AG10803 (cell line): ENCODE data around the gene ERICH6B.

Experiments
- DNase-seq: peaks from one replicate; pipeline ENCODE4 v3.0.0; 2010; ENCODE audit warnings: low read depth
- H3K4me3 ChIP-seq: 2 replicates; pipeline ENCODE4 v1.5.1; 2011; ENCODE audit warnings: mild to moderate bottlenecking, low read length, control low read depth
- TF ChIP-seq, protein P1 (sequence below): conservative IDR thresholded peaks from 2 replicates; pipeline ENCODE4 v1.5.1; 2011; ENCODE audit warnings: mild to moderate bottlenecking, low read length, control low read depth, inconsistent platforms

Gene ERICH6B

DNA sequence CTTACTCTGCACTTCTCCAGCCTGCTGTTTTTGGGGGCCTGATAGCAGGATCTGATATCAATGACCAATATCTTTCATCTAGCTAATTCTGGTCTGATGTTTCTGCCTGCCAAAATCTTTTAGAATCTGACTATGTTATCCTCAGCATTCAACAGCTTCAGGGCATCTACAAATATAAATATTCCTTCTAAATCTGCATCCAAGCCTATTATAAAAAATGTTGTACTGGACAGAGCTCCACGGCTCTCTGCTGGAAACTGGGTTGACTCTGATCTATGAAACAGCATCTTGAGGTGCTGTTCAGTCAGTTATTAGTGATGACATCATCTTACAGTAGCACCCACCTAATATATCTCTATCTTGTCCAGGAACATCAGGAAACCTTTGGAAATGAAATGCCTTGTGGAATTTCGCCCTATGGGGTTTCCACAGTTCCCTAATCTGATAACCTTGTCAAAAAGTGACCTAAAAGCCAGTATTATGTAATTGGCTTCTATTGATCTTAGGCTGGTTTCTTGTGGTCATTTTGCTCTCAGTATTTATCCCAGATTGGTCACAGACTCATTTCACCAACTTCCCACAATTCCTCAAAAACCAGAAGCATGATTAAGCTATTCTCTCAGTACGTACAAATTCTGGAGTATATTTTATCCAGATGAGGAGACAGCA lies 33.0 kb downstream of the ERICH6B start:
- no peak overlapping the region for H3K4me3 ChIP-seq
- DNase-seq = no peak
- TF ChIP-seq, protein P1, sequence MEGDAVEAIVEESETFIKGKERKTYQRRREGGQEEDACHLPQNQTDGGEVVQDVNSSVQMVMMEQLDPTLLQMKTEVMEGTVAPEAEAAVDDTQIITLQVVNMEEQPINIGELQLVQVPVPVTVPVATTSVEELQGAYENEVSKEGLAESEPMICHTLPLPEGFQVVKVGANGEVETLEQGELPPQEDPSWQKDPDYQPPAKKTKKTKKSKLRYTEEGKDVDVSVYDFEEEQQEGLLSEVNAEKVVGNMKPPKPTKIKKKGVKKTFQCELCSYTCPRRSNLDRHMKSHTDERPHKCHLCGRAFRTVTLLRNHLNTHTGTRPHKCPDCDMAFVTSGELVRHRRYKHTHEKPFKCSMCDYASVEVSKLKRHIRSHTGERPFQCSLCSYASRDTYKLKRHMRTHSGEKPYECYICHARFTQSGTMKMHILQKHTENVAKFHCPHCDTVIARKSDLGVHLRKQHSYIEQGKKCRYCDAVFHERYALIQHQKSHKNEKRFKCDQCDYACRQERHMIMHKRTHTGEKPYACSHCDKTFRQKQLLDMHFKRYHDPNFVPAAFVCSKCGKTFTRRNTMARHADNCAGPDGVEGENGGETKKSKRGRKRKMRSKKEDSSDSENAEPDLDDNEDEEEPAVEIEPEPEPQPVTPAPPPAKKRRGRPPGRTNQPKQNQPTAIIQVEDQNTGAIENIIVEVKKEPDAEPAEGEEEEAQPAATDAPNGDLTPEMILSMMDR = no peak

DNA sequence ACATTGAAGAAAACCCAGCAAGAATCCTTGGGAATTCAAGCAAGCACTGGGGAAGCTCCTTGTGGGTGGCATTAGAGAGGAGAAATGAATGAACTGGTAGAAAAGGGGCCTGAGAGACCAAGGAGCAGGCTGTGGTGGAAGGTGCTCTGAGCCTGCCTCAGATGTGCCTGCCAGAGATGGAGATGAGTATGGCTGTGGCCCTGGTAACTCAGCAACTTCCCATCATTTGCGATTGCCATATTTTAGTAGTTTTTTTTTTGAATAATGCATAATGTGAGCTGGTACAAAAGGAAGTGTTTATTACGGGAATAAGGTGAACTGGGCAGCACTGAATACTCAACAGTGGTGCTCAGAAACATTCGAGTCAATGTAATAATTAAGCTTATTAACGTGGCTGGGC lies 39.1 kb downstream of the ERICH6B start:
- H3K4me3 ChIP-seq = no peak overlapping the region
- no peak for DNase-seq
- TF ChIP-seq, protein P1 = no peak

DNA sequence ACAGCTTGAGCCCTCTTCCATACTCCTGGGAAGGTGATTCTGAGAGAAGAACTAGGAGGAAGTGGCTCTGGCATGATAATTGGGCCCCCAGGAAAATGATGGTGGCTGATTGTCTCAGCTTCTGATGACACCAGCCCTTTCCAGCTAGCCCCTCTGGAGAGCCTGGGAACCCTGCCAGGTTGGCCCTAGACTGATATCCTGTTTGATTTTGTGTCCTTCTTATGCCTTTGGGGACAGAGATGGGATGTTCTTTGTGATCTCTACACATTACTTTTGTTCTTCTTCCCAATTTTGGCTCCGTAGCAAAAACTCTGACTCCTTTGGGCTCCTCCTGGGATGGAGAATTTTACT lies 39.7 kb downstream of the ERICH6B start:
- no peak for DNase-seq
- no peak overlapping the region for H3K4me3 ChIP-seq
- TF ChIP-seq, protein P1 = no peak

DNA sequence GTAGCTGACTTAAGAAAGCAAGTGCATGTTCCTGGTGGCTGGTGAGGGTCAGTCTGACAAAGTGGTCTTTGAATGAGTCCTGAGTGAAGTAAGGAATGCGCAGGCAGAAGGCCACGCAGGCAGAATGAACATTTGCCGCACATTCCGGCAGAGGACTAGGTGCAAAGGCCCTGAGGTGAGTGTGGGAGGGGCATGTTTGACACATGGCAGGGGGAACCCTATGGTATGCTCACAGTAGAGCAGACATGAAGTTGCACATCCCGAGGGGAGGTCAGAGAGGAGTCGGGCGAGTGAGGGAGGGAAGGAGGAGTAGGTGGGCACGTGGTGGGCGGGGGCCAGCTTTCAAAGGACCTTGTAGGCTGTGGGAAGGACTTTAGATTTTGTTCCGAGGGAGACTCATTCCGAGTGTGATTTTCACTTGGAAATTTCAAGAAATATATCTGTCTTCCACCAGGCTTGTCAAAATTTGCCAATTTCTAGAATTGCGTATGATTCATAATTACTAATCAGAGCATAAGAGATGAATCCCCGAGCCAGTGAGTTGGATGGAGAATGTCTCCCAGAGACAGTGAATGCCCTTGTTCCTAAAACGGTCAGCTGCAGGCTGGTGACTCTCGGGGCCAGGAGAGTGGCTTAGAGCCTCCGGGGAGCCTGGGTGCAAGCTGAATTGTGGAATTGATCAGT lies 40.3 kb downstream of the ERICH6B start:
- TF ChIP-seq, protein P1 = no peak
- H3K4me3 ChIP-seq = no peak overlapping the region
- no peak for DNase-seq

DNA sequence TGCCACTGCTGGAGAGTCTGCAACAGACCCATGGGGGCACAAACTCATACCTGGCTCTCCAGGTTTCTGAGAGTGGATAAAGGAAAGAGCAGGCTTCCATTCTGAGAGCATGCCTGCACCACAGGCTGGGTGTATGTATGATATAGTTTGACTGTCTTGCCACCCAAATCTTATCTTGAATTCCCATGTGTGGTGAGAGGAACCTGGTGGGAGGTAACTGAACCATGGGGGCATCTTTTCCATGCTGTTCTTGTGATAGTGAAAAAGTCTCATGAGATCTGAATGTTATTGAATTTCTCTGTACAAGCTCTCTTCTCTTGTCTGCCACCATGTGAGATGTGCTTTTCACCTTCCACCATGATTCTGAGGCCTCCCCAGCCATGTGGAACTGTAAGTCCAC lies 50.2 kb downstream of the ERICH6B start:
- no peak overlapping the region for H3K4me3 ChIP-seq
- TF ChIP-seq, protein P1 = no peak
- no peak for DNase-seq

DNA sequence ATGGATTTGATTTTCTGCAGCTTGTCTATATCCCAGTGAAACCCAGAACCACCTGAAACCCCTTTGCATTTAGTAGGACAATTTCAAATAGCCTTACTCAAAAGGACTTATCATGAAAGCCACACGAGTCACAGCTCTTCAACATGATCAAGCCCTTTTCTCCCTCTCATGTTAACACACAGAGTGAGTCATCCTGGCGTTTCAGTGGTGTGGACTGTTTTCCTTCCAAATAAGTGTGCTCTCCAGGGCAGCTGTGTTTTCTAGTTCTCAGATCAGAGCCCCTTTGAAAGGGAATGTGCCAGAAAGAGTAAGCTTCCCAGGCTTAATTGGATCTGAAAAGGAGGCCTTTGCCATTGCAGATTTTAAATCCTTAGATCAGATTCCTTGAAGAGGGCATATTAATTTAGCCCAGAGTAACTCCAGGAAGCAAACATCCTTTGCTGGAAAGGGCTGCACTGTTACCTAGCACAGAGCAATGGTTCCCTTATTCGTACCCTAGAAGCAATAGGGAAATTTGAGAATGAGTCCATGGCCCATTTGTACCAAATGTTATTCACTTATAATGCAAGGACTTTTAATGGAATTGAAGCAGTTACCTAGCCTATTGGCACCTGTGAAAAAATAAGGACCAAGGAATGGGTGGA lies 51.3 kb downstream of the ERICH6B start:
- no peak overlapping the region for H3K4me3 ChIP-seq
- TF ChIP-seq, protein P1 = no peak
- peak; percentile 25 for DNase-seq
